ENCODE data around the gene ACP3. TPM values are rescaled to one million over a fixed set of nuclear protein-coding genes. Genes with fewer than 3 reads are reported as not detected.

The ACP3 gene
- total and polyA plus RNA-seq, 8 donors = 1.9 to 6.3 (median 3.3) TPM

DNA sequence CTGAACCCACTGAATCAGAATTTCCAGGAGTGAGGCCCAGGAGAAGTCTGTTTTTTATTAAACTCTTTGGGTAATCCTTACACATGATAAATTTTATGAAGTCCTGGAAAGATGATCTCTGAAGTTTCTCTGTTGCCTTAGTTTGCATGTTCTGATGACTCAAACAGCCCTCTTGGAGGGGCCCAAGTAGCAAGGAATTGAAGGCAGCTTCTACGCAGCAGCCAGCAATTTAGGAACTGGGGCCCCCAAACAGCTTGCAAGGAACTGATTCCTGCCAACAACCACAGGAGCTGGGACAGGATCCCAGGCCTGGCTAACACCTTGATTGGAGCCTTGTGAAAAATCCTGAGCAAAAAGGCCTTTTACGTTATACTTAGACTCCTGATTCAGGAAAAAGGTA is 5.4 kb upstream of the ACP3 start:
- ATAC-seq (no peak), FAIRE-seq (no peak), DNase-seq (no peak)
- no peaks in the 10 kb centered on the region for H3K27me3 ChIP-seq
- TF ChIP-seq, protein P1, sequence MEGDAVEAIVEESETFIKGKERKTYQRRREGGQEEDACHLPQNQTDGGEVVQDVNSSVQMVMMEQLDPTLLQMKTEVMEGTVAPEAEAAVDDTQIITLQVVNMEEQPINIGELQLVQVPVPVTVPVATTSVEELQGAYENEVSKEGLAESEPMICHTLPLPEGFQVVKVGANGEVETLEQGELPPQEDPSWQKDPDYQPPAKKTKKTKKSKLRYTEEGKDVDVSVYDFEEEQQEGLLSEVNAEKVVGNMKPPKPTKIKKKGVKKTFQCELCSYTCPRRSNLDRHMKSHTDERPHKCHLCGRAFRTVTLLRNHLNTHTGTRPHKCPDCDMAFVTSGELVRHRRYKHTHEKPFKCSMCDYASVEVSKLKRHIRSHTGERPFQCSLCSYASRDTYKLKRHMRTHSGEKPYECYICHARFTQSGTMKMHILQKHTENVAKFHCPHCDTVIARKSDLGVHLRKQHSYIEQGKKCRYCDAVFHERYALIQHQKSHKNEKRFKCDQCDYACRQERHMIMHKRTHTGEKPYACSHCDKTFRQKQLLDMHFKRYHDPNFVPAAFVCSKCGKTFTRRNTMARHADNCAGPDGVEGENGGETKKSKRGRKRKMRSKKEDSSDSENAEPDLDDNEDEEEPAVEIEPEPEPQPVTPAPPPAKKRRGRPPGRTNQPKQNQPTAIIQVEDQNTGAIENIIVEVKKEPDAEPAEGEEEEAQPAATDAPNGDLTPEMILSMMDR (IDR thresholded peaks at IDR 0.05) = no peak
- no peaks in the 10 kb centered on the region for H3K36me3 ChIP-seq
- WGBS, 2 donors = 87 to 100% methylated on average over 2 of the region's 2 CpGs
- intact Hi-C loops (cut with DNase I) = no loop called here
- no peak overlapping the region for H3K4me3 ChIP-seq
- no peak overlapping the region for H3K27ac ChIP-seq
- no peaks in the 10 kb centered on the region for H3K9me3 ChIP-seq
- peaks cover 0 to 6% (median under 1%) of the 10 kb centered on the region in 3 donors for H3K4me1 ChIP-seq

DNA sequence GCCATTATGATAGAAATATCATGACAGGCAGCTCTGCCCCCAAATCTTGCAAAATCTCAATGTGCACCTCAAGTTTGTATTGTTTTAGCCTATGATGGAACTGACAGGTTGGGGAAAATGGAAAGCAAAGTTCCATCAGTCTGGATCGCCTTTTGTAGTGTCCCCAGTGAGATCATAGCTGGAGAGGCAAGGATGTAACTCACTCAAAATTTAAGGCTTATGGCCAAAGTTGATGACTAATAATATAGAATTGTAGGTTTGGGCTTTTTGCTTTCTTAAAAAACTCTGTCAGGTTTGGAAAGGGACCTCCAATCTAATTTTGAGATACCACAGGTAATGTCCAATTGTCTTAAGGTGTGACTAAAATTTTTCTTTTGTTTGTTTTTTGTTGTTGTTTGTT is 1.4 kb upstream of the ACP3 start:
- H3K27ac ChIP-seq = peak overlapping the region in 2 of 4 donors; percentile 93 to 94
- no peaks in the 10 kb centered on the region for H3K27me3 ChIP-seq
- DNase-seq = no peak
- no peak overlapping the region for H3K4me3 ChIP-seq
- TF ChIP-seq, protein P1 (IDR thresholded peaks at IDR 0.05) = no peak
- intact Hi-C loops (cut with DNase I) = no loop called here
- no peaks in the 10 kb centered on the region for H3K9me3 ChIP-seq
- no peak for ATAC-seq
- no peak for FAIRE-seq
- peaks cover 16 to 24% (median 22%) of the 10 kb centered on the region in 3 donors for H3K4me1 ChIP-seq
- no peaks in the 10 kb centered on the region for H3K36me3 ChIP-seq
- WGBS, 2 donors = 90 to 93% methylated on average over 1 of the region's 1 CpG

DNA sequence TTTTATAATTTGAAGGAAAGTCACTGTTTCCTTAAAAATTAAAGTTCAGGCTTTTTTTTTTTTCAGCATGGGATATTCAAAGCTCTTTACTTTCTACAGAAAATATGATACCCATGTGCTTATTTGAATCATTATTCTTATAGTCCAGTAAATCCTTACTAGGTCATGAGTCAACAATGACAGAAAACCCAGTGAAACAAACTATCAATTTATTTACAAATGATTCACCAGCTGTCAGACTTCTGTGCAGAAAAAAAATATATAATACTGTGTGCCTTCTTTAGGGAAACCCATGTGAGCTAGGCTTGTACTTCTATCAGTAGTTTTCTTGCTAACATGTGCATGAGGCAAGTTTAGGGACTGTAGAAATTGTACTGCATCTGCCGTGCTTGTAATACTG is 1.2 kb downstream of the ACP3 start:
- no peaks in the 10 kb centered on the region for H3K9me3 ChIP-seq
- intact Hi-C loops (cut with DNase I) = no loop called here
- 13 to 15% methylated on average over 1 of the region's 1 CpG for WGBS, 2 donors
- H3K36me3 ChIP-seq = no peaks in the 10 kb centered on the region
- H3K27me3 ChIP-seq = no peaks in the 10 kb centered on the region
- peak overlapping the region in 2 of 4 donors; percentile 93 to 94 for H3K27ac ChIP-seq
- ATAC-seq (peak in 2 of 4 donors; percentile 4 to 13), DNase-seq (no peak), FAIRE-seq (no peak)
- TF ChIP-seq, protein P1 (IDR thresholded peaks at IDR 0.05) = no peak
- peaks cover 16 to 29% (median 24%) of the 10 kb centered on the region in 3 donors for H3K4me1 ChIP-seq
- H3K4me3 ChIP-seq = peak overlapping the region in 2 of 4 donors; percentile 10 to 25

DNA sequence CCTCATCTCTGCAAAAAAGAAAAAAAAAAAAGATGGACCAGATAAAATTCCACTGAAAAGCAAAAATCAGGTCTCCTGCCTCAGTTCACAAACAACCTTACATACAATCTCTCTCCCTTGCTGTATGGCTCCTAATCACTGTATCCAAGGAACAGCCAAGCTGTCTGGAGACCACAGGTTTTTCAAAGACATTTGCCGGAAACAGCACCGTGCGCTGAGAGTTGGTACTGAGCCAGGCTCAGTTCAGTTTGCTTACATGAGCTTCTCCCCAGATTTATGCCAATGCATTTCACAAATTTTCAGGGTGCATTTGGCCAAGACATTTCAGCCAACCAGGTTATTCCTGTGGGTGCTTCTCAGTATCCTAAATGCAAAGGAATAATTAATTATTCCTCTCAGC is 4.1 kb downstream of the ACP3 start:
- DNase-seq = no peak
- no peaks in the 10 kb centered on the region for H3K27me3 ChIP-seq
- TF ChIP-seq, protein P1 (IDR thresholded peaks at IDR 0.05) = no peak
- no peak for FAIRE-seq
- no peaks in the 10 kb centered on the region for H3K9me3 ChIP-seq
- H3K4me1 ChIP-seq = peaks cover 16 to 40% (median 30%) of the 10 kb centered on the region in 3 donors
- no peak for ATAC-seq
- intact Hi-C loops (cut with DNase I) = no loop called here
- no peaks in the 10 kb centered on the region for H3K36me3 ChIP-seq
- no peak overlapping the region for H3K4me3 ChIP-seq
- WGBS, 2 donors = 30 to 32% methylated on average over 3 of the region's 3 CpGs
- H3K27ac ChIP-seq = no peak overlapping the region

DNA sequence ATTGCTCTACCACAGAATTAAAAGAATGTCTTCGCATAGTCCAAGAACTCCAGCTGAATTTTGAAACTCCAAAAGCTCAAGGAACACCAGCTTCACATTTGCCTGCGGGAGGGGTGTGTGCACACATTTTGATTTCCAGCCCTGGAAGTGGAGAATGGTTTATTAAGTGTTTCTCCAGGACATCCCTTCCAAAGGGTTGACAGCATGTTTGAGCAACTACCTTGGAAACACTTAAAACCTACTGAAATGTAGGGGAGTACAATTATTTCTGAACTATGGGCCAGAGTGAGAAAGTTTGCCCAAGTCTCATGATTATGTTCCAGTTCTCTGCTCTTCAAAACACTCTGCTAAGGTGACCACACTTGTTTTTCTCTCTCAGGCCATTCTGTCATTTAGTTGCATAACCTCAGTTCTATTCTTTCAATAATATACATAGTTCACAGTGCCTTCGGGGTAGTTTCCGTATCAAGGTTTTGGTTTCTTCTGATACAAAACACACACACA is 7.9 kb downstream of the ACP3 start:
- H3K27me3 ChIP-seq = no peaks in the 10 kb centered on the region
- H3K27ac ChIP-seq = peak overlapping the region in 2 of 4 donors; percentile 24 to 44
- 66 to 81% methylated on average over 4 of the region's 4 CpGs for WGBS, 2 donors
- peaks cover 0 to 20% (median 14%) of the 10 kb centered on the region in 3 donors for H3K4me1 ChIP-seq
- H3K36me3 ChIP-seq = no peaks in the 10 kb centered on the region
- TF ChIP-seq, protein P1 (IDR thresholded peaks at IDR 0.05) = no peak
- no peaks in the 10 kb centered on the region for H3K9me3 ChIP-seq
- no peak for FAIRE-seq
- H3K4me3 ChIP-seq = no peak overlapping the region
- intact Hi-C loops (cut with DNase I) = no loop called here
- no peak for DNase-seq
- peak in 3 of 4 donors; percentile 25 to 34 (median 29) for ATAC-seq
